Adrenal gland (tissue), 5 donors: ENCODE results near the gene SIT1.

ENCODE experiments used
- CTCF ChIP-seq, 6 experiments: fragments of 450-650 bp in 4 of 6; fragments of 200-600 bp in 2 of 6; sonication (generic) in 1 of 6; IDR thresholded peaks; 1 replicate in 5 of 6; 2 replicates in 1 of 6; pipeline versions ENCODE4 v1.5.1 to v1.8.0; 2016 to 2021; ENCODE audit warnings: antibody characterized with exemption in 6 of 6, mild to moderate bottlenecking in 2 of 6, moderate library complexity in 1 of 6
- POLR2A ChIP-seq, 2 donors: fragments of 450-650 bp; IDR thresholded peaks; one replicate each; pipeline ENCODE4 v1.6.1; 2017; ENCODE audit warnings: antibody characterized with exemption in 2 of 2, mild to moderate bottlenecking in 2 of 2, moderate library complexity in 1 of 2
- donor health status: DM: no; HTN: no; CAD: no.

GRCh38 chr9:35639631-35640030 is 11.1 kb downstream of the SIT1 start:
- no peak for TF ChIP-seq CTCF (IDR thresholded peaks at IDR 0.05)
- TF ChIP-seq POLR2A (IDR thresholded peaks at IDR 0.05), result no peak
